Natural killer cell (primary cell): ENCODE measurements around the gene YPEL2. TPM values are rescaled to one million over a fixed set of nuclear protein-coding genes. Genes with fewer than 3 reads are reported as not detected.

Experiments used
- ATAC-seq, 3 donors: fragments of 150-1000 bp in 2 of 3; fragments of 200-7000 bp in 1 of 3; cut with Tn5 transposase; 1 replicate in 1 of 3; 2 replicates in 2 of 3; pipeline ENCODE4 v1.10.0; 2021; ENCODE audit warnings: mild to moderate bottlenecking in 2 of 3, moderate library complexity in 2 of 3
- DNase-seq, 2 donors: peaks; one replicate each; pipeline versions ENCODE4 v3.0.0 to v3.0.0-alpha.2; 2013 to 2021; ENCODE audit warnings: mixed read lengths in 1 of 2
- H3K27ac ChIP-seq: one replicate; pipeline ENCODE4 v1.5.1; 2013; ENCODE audit warnings: mild to moderate bottlenecking, low read length
- H3K27me3 ChIP-seq: one replicate; pipeline ENCODE4 v1.6.1; 2013; ENCODE audit warnings: low read length; ENCODE audit not compliant: control insufficient read depth, insufficient read depth
- H3K36me3 ChIP-seq: one replicate; pipeline ENCODE4 v1.6.1; 2013; ENCODE audit warnings: low read length; ENCODE audit not compliant: control insufficient read depth, insufficient read depth
- H3K4me1 ChIP-seq: one replicate; pipeline ENCODE4 v1.6.1; 2013; ENCODE audit warnings: low read length; ENCODE audit not compliant: control insufficient read depth, insufficient read depth
- H3K4me3 ChIP-seq: one replicate; pipeline ENCODE4 v1.5.1; 2013; ENCODE audit warnings: low read length
- H3K9me3 ChIP-seq: one replicate; pipeline ENCODE4 v1.6.1; 2013; ENCODE audit warnings: low read length; ENCODE audit not compliant: control insufficient read depth, insufficient read depth
- H3K27ac Mint-ChIP-seq, 2 donors: one replicate each; pipeline ENCODE4 v1.8.0; 2022; ENCODE audit warnings: mild to moderate bottlenecking in 2 of 2, mixed read lengths in 2 of 2, moderate library complexity in 1 of 2
- H3K27me3 Mint-ChIP-seq, 2 donors: one replicate each; pipeline ENCODE4 v1.8.0; 2022; ENCODE audit warnings: low read depth in 2 of 2, mixed read lengths in 2 of 2
- H3K36me3 Mint-ChIP-seq: one replicate; pipeline ENCODE4 v1.8.0; 2022; ENCODE audit warnings: mixed read lengths
- H3K4me1 Mint-ChIP-seq, 2 donors: one replicate each; pipeline ENCODE4 v1.8.0; 2022; ENCODE audit warnings: mixed read lengths in 2 of 2
- H3K4me3 Mint-ChIP-seq: one replicate; pipeline ENCODE4 v1.8.0; 2022; ENCODE audit warnings: mild to moderate bottlenecking, moderate library complexity, mixed read lengths
- H3K9me3 Mint-ChIP-seq, 2 donors: one replicate each; pipeline ENCODE4 v1.8.0; 2022; ENCODE audit warnings: mixed read lengths in 2 of 2
- CTCF ChIP-seq: fragments of 200-600 bp; IDR thresholded peaks from one replicate; pipeline ENCODE4 v1.8.0; 2022; ENCODE audit warnings: antibody characterized with exemption
- WGBS: methylation state at CpG from one replicate; pipeline ENCODE4 v1.1.7; 2013; ENCODE audit warnings: missing lambda C conversion rate; ENCODE audit not compliant: insufficient coverage; 5-methylcytosine and 5-hydroxymethylcytosine counted together
- intact Hi-C: fragments of 100-400 bp; cut with micrococcal nuclease; formaldehyde crosslinking; loops from one replicate; pipeline ENCODE4 v1.14.2; 2022
- total RNA-seq, 4 donors: library from RNA; stranded (reverse); fragments of 120-200 nt in 1 of 4; gene quantifications; one replicate each; pipeline versions ENCODE4 v1.2.3 to v1.2.4, GENCODE V29; 2013 to 2022

Gene YPEL2
- total RNA-seq, 3 donors from 2014 or later (not counting 1 experiment from before 2014, with no cell fraction given) = 30.5 to 35.6 (median 33.5) TPM

- no peaks in the 10 kb centered on the region for H3K9me3 Mint-ChIP-seq
- Histone ChIP-seq H3K4me3 (no peak overlapping the region), H3K9me3 (no peaks in the 10 kb centered on the region), H3K27ac (no peak overlapping the region), H3K27me3 (no peaks in the 10 kb centered on the region), H3K36me3 (no peaks in the 10 kb centered on the region), H3K4me1 (peaks cover 3% of the 10 kb centered on the region)
- WGBS = 9% methylated on average over 10 of the region's 10 CpGs
- H3K27me3 Mint-ChIP-seq = peaks cover 9 to 15% of the 10 kb centered on the region in 2 donors
- peak; percentile 91 to 99 (median 98) for ATAC-seq
- peak overlapping the region in 1 of 2 donors; percentile 49 for H3K27ac Mint-ChIP-seq
- DNase-seq = peak; percentile 75 to 94
- H3K4me3 Mint-ChIP-seq = peak overlapping the region; percentile 29
- TF ChIP-seq CTCF = peak; percentile 84
- intact Hi-C loops = loop anchor here (1.0 kb wide), 2 partner anchors 112 to 130 kb away; no protein-coding TSS in a partner anchor
- no peaks in the 10 kb centered on the region for H3K36me3 Mint-ChIP-seq
- H3K4me1 Mint-ChIP-seq = peaks cover 7 to 8% of the 10 kb centered on the region in 2 donors
These were observed 109.5 kb downstream of the YPEL2 start for GRCh38 chr17:59440757-59441463.

- H3K9me3 ChIP-seq = no peaks in the 10 kb centered on the region
- Mint-ChIP-seq H3K9me3 (no peaks in the 10 kb centered on the region), H3K27me3 (peaks cover 4 to 15% of the 10 kb centered on the region in 2 donors), H3K4me3 (no peak overlapping the region), H3K27ac (no peak overlapping the region), H3K4me1 (peaks cover 7 to 8% of the 10 kb centered on the region in 2 donors), H3K36me3 (no peaks in the 10 kb centered on the region)
- H3K27me3 ChIP-seq = no peaks in the 10 kb centered on the region
- peaks cover 3% of the 10 kb centered on the region for H3K4me1 ChIP-seq
- 91% methylated on average over 7 of the region's 7 CpGs for WGBS
- intact Hi-C loops = loop anchor here (1.0 kb wide), 1 partner anchor 130 kb away; no protein-coding TSS in a partner anchor
- H3K36me3 ChIP-seq = no peaks in the 10 kb centered on the region
- DNase-seq (no peak), ATAC-seq (no peak)
- H3K4me3 ChIP-seq = no peak overlapping the region
- H3K27ac ChIP-seq = no peak overlapping the region
- no peak for TF ChIP-seq CTCF
These were observed 110.1 kb downstream of the YPEL2 start for GRCh38 chr17:59441464-59442096.

- Histone ChIP-seq H3K27me3 (no peaks in the 10 kb centered on the region), H3K4me1 (peaks cover 3% of the 10 kb centered on the region), H3K27ac (no peak overlapping the region), H3K4me3 (no peak overlapping the region), H3K36me3 (no peaks in the 10 kb centered on the region), H3K9me3 (no peaks in the 10 kb centered on the region)
- H3K27me3 Mint-ChIP-seq = peaks cover 2 to 4% of the 10 kb centered on the region in 2 donors
- H3K9me3 Mint-ChIP-seq = no peaks in the 10 kb centered on the region
- WGBS = 94% methylated on average over 4 of the region's 4 CpGs
- ATAC-seq (no peak), DNase-seq (no peak)
- H3K4me1 Mint-ChIP-seq = peaks cover 7 to 8% of the 10 kb centered on the region in 2 donors
- no peak overlapping the region for H3K4me3 Mint-ChIP-seq
- H3K27ac Mint-ChIP-seq = no peak overlapping the region
- H3K36me3 Mint-ChIP-seq = no peaks in the 10 kb centered on the region
- intact Hi-C loops = no loop called here
- no peak for TF ChIP-seq CTCF
These were observed 111.7 kb downstream of the YPEL2 start for GRCh38 chr17:59443106-59443505.

Other genes starting within 250 kb of the YPEL2 start
- 10 to 100 TPM; 20.4 to 26.1 (median 21.9) TPM for gene TRIM37, start 224.8 kb upstream of the YPEL2 start, total RNA-seq
- gene SKA2, start 176.5 kb upstream of the YPEL2 start, total RNA-seq = 10 to 100 TPM; 13.4 to 26.5 (median 17.8) TPM
- 1 to 10 TPM; 2.0 to 4.0 (median 2.9) TPM for gene PRR11, start 175.9 kb upstream of the YPEL2 start, total RNA-seq
- 10 to 100 TPM; 10.4 to 13.5 (median 13.2) TPM for gene SMG8, start 121.6 kb upstream of the YPEL2 start, total RNA-seq
- 1 to 10 TPM; 4.0 to 5.3 (median 5.1) TPM for gene GDPD1, start 111.1 kb upstream of the YPEL2 start, total RNA-seq
- 10 to 100 TPM; 43.0 to 47.4 (median 46.6) TPM for gene DHX40, start 234.0 kb downstream of the YPEL2 start, total RNA-seq